ENCODE measurements around the gene GRIK4.

The GRIK4 gene

GRCh38 chr11:120648771-120649170 is 137.2 kb downstream of the GRIK4 start:
- ChIA-PET CTCF (interaction anchor here (0.7 kb wide), 1 partner anchor 36 kb away, joined by 3 read pairs; no protein-coding TSS in a partner anchor), POLR2A (no interaction called here)
- H3K4me3 ChIP-seq (ENCODE audit: low read depth, low read length) = no peak overlapping the region
- TF ChIP-seq, protein P1, sequence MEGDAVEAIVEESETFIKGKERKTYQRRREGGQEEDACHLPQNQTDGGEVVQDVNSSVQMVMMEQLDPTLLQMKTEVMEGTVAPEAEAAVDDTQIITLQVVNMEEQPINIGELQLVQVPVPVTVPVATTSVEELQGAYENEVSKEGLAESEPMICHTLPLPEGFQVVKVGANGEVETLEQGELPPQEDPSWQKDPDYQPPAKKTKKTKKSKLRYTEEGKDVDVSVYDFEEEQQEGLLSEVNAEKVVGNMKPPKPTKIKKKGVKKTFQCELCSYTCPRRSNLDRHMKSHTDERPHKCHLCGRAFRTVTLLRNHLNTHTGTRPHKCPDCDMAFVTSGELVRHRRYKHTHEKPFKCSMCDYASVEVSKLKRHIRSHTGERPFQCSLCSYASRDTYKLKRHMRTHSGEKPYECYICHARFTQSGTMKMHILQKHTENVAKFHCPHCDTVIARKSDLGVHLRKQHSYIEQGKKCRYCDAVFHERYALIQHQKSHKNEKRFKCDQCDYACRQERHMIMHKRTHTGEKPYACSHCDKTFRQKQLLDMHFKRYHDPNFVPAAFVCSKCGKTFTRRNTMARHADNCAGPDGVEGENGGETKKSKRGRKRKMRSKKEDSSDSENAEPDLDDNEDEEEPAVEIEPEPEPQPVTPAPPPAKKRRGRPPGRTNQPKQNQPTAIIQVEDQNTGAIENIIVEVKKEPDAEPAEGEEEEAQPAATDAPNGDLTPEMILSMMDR (IDR thresholded peaks at IDR 0.05; ENCODE audit: insufficient read depth, low read length, missing control alignments) = no peak
- DNase-seq (ENCODE audit: low read depth, low spot score) = no peak

- ChIA-PET CTCF (no interaction called here), POLR2A (no interaction called here)
Observed at GRCh38 chr11:120649316-120649715, 137.8 kb downstream of the GRIK4 start.

DNA sequence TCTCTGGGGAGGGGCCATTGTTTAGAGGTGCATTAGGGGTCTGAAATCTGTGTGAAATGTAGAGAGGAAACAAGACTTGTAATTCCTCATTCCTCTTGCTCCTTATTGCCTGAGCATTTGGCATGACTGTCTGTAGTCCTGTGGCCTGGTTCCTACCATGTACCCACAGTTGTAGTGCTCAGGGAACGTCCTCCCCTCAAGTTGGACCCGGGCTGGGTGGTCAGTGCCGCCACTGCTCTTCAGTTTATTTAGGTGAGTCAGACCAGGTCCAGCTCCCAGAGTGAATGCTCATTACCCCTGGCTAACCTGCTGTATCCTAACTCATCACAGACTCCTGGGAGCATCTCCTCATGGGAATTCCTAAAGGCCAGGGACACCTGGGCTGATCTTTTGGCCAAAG is 139.8 kb downstream of the GRIK4 start:
- H3K4me3 ChIP-seq (ENCODE audit: low read depth, low read length) = no peak overlapping the region
- ChIA-PET CTCF (no interaction called here), POLR2A (no interaction called here)
- DNase-seq (ENCODE audit: low read depth, low spot score) = no peak
- TF ChIP-seq, protein P1 (IDR thresholded peaks at IDR 0.05; ENCODE audit: insufficient read depth, low read length, missing control alignments) = no peak

More at GRCh38 chr11:120649316-120649715, 137.8 kb downstream of the GRIK4 start:
- no peak overlapping the region for H3K4me3 ChIP-seq (ENCODE audit: low read depth, low read length)
- TF ChIP-seq, protein P1 (IDR thresholded peaks at IDR 0.05; ENCODE audit: insufficient read depth, low read length, missing control alignments) = no peak
- no peak for DNase-seq (ENCODE audit: low read depth, low spot score)

GRCh38 chr11:120651836-120652235 is 140.3 kb downstream of the GRIK4 start:
- H3K4me3 ChIP-seq (ENCODE audit: low read depth, low read length) = no peak overlapping the region
- ChIA-PET POLR2A (no interaction called here), CTCF (no interaction called here)
- TF ChIP-seq, protein P1 (IDR thresholded peaks at IDR 0.05; ENCODE audit: insufficient read depth, low read length, missing control alignments) = no peak
- DNase-seq (ENCODE audit: low read depth, low spot score) = no peak

GRCh38 chr11:120652705-120653335 is 141.3 kb downstream of the GRIK4 start:
- no peak for DNase-seq (ENCODE audit: low read depth, low spot score)
- ChIA-PET CTCF (interaction anchor here (1.5 kb wide), 1 partner anchor 32 kb away, joined by 3 read pairs; no protein-coding TSS in a partner anchor), POLR2A (no interaction called here)
- H3K4me3 ChIP-seq (ENCODE audit: low read depth, low read length) = no peak overlapping the region
- TF ChIP-seq, protein P1 (IDR thresholded peaks at IDR 0.05; ENCODE audit: insufficient read depth, low read length, missing control alignments) = no peak

DNA sequence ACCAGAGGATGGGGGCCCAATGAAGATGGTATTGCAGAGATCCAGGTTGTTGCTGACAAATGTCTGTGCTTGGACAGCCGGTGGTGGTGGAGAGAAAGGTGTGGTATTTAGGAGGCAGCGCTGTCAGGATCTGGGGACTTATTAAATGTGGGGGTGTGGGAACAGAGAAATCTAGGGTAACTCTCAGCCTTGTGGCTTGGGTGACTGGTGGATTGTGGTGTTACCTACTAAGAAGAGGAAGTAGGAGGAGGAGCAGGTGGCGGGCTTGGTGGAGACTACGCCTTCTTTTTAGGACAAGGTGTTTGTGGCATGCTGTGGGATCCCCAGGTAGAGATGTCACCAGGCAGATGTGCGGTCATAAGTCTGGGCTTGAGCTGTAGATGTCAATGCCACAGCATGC is 144.0 kb downstream of the GRIK4 start:
- TF ChIP-seq, protein P1 (IDR thresholded peaks at IDR 0.05; ENCODE audit: insufficient read depth, low read length, missing control alignments) = no peak
- H3K4me3 ChIP-seq (ENCODE audit: low read depth, low read length) = no peak overlapping the region
- ChIA-PET POLR2A (no interaction called here), CTCF (no interaction called here)
- no peak for DNase-seq (ENCODE audit: low read depth, low spot score)

Data from AG04449 (cell line).